Activated naive CD4-positive, alpha-beta T cell treated with anti-CD3 and anti-CD28 coated beads, Interleukin-2, amount 50 U/mL, for 72 hours (primary cell): ENCODE measurements around the gene KCNQ1. TPM values are rescaled to one million over a fixed set of nuclear protein-coding genes. Genes with fewer than 3 reads are reported as not detected.

Experiments used
- ATAC-seq, 2 donors: fragments of 150-1000 bp; cut with Tn5 transposase; 2 replicates each; pipeline ENCODE4 v1.10.0; 2021; ENCODE audit warnings: mild to moderate bottlenecking in 2 of 2, moderate library complexity in 2 of 2
- DNase-seq, 2 donors: peaks; one replicate each; pipeline ENCODE4 v3.0.0; 2021 to 2022; ENCODE audit warnings: low spot score in 2 of 2
- H3K27ac Mint-ChIP-seq, 2 donors: one replicate each; pipeline ENCODE4 v1.8.0; 2022; ENCODE audit warnings: mild to moderate bottlenecking in 2 of 2, mixed read lengths in 2 of 2
- H3K36me3 Mint-ChIP-seq, 2 donors: one replicate each; pipeline ENCODE4 v1.8.0; 2022; ENCODE audit warnings: mixed read lengths in 2 of 2
- H3K9me3 Mint-ChIP-seq, 2 donors: one replicate each; pipeline ENCODE4 v1.8.0; 2022; ENCODE audit warnings: mixed read lengths in 2 of 2
- total RNA-seq, 2 donors: library from RNA; stranded (reverse); gene quantifications; one replicate each; pipeline ENCODE4 v1.2.3, GENCODE V29; 2022

The KCNQ1 gene
- total RNA-seq, 2 donors from 2014 or later = 12.2 to 19.3 TPM

DNA sequence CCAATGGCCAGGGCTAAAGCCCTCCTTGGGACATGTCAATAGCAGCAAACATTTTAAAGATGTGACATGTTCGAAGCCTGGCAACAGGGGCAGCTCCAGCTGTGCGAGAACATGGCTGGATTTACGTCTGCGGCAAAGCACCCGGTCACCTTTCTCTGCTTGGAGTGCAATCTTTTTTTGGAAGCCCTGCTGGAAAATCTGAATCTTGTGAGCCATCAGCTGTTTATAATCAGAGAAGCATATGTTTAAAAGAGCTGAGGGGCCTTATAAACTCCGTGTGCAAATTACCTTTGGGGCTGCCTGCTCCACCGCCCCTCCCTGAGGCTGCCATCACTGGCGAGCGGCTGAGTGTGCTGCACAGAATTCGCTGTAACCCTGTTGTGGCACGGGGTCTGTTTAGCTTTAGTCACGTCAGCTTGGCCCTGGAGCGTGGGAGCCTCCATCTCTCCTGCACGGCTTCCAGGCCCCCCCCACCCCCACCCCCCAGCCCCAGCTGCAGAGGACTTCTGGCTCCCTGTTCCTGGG lies 264.0 kb downstream of the KCNQ1 start:
- Mint-ChIP-seq H3K27ac (no peak overlapping the region), H3K36me3 (peaks cover 0 to 5% of the 10 kb centered on the region in 2 donors), H3K9me3 (peaks cover 0 to 5% of the 10 kb centered on the region in 2 donors)
- DNase-seq = no peak
- ATAC-seq = no peak

DNA sequence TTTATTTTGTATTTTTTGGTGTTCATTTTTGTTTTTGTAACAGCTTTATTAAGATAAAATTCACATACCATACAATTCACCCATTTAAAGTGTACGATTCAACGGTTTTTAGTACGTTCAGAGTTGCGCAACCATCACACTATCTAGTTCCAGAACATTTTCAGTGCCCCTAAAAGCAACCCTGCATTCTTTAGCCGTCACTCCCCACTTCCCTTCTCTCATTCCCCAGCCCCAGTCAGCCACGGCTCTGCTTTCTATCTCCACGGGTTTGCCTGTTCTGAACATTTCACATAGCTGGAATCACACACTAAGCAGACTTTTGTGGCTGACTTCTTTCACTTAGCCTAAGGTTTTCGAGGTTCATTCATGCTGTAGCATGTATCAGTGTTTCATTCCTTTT lies 264.6 kb downstream of the KCNQ1 start:
- H3K27ac Mint-ChIP-seq = no peak overlapping the region
- peaks cover 0 to 5% of the 10 kb centered on the region in 2 donors for H3K36me3 Mint-ChIP-seq
- DNase-seq (no peak), ATAC-seq (no peak)
- H3K9me3 Mint-ChIP-seq = peaks cover 0 to 5% of the 10 kb centered on the region in 2 donors

DNA sequence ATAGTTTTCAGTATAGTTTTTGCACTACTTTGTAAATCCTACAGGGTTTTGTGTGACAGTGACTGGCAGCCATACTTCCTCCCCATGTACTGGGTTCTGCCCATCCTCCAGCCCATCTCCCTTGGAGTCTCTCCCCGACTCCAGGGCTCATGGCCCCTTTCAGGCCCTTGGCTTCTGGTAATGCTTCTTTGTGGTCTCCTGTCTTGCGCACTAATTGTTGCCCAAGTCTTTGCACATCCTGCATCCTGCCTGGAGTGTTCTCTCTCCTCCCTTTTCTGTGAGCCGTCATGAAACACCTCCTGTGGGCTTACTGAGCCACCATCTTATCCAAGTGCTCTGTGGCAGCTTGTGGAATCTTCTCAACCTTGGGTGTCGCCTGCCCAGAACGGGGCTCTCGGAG lies 266.4 kb downstream of the KCNQ1 start:
- H3K9me3 Mint-ChIP-seq = peaks cover 0 to 5% of the 10 kb centered on the region in 2 donors
- ATAC-seq (no peak), DNase-seq (no peak)
- H3K36me3 Mint-ChIP-seq = no peaks in the 10 kb centered on the region
- no peak overlapping the region for H3K27ac Mint-ChIP-seq

DNA sequence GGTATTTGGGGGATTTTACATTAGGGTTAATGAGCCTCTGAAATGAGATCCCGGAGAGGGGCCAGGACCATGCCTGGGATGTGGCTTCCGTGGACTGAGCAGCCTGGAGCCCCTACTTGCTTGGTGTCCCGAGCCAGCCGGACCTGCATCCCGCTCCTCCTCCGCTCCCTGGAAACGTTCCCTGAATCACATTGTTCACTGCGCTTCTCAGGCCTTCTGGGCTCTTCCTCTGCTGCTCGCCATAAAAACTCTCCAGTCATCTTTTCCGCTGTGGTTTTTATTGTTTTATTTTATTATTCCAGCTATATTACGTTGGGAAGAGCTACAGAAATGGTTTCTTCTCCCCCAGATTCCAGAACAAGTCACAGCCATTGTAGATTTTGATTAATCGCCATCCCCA lies 268.3 kb downstream of the KCNQ1 start:
- peaks cover 0 to 5% of the 10 kb centered on the region in 2 donors for H3K9me3 Mint-ChIP-seq
- ATAC-seq (no peak), DNase-seq (no peak)
- no peaks in the 10 kb centered on the region for H3K36me3 Mint-ChIP-seq
- no peak overlapping the region for H3K27ac Mint-ChIP-seq

GRCh38 chr11:2713661-2714462 lies 269.1 kb downstream of the KCNQ1 start:
- no peak overlapping the region for H3K27ac Mint-ChIP-seq
- no peaks in the 10 kb centered on the region for H3K36me3 Mint-ChIP-seq
- H3K9me3 Mint-ChIP-seq = peaks cover 0 to 5% of the 10 kb centered on the region in 2 donors

GRCh38 chr11:2714463-2714800 lies 269.6 kb downstream of the KCNQ1 start:
- H3K27ac Mint-ChIP-seq = no peak overlapping the region
- DNase-seq (no peak), ATAC-seq (no peak)
- H3K9me3 Mint-ChIP-seq = peaks cover 0 to 3% of the 10 kb centered on the region in 2 donors
- no peaks in the 10 kb centered on the region for H3K36me3 Mint-ChIP-seq

More at GRCh38 chr11:2713661-2714462, 269.1 kb downstream of the KCNQ1 start:
- no peak for ATAC-seq
- DNase-seq = no peak

DNA sequence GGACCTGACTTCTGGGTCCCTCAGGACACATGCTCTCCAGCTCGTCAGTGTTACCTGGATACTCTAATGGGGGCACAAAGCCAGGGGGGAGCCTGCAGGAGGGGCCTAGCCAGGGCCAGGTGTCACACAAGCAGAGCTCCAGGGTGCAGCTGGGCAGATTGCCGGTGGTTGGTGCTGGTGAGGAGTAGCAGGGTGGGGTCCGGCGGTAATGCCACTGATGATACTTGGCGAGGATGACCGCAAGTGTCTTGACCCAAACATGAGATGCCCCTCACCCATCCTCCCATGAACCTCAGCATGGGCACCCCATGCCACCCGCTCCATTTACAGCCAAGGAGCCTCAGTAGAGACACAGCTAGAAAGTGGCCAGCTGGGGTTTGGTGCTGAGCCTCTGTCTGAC lies 270.1 kb downstream of the KCNQ1 start:
- Mint-ChIP-seq H3K36me3 (no peaks in the 10 kb centered on the region), H3K9me3 (no peaks in the 10 kb centered on the region), H3K27ac (no peak overlapping the region)
- DNase-seq (no peak), ATAC-seq (no peak)

GRCh38 chr11:2715716-2716350 lies 271.0 kb downstream of the KCNQ1 start:
- ATAC-seq (no peak), DNase-seq (no peak)
- no peak overlapping the region for H3K27ac Mint-ChIP-seq
- no peaks in the 10 kb centered on the region for H3K36me3 Mint-ChIP-seq
- no peaks in the 10 kb centered on the region for H3K9me3 Mint-ChIP-seq

DNA sequence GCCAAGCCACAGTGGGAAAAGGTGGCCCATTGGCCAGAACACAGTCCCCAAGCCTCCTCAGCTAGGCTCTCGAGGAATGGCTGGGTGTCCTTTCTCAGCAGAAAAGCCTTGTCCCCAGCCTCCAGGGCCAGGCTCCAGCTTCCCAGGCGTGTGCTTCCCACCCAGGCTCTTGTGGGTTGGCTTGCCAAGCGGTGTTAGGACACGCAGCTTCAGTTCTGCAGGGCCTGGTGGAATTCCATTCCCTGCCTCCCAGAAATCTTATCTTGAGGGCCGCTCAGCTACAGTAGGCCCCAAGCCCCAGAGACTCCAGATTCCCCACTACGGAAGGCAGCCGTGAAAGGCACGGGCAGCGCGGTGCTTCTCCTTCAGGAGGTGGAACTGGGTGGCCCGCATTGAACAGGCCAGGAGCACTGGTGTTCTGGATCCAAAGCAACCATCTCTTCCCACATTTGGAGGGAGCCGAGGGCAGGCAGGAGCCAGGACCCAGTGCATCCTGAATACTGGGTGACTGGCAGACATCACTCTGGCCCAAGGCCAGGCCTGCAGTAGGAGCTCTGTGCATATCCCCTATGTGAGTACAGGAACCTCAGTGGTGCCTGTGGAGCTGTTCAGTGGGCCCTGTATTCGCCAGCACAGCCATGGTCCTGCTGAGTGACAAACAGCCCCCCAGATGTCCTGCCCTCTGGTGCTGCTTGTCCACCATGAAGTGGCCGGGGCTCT lies 271.7 kb downstream of the KCNQ1 start:
- ATAC-seq (no peak), DNase-seq (no peak)
- no peaks in the 10 kb centered on the region for H3K9me3 Mint-ChIP-seq
- no peak overlapping the region for H3K27ac Mint-ChIP-seq
- H3K36me3 Mint-ChIP-seq = no peaks in the 10 kb centered on the region

DNA sequence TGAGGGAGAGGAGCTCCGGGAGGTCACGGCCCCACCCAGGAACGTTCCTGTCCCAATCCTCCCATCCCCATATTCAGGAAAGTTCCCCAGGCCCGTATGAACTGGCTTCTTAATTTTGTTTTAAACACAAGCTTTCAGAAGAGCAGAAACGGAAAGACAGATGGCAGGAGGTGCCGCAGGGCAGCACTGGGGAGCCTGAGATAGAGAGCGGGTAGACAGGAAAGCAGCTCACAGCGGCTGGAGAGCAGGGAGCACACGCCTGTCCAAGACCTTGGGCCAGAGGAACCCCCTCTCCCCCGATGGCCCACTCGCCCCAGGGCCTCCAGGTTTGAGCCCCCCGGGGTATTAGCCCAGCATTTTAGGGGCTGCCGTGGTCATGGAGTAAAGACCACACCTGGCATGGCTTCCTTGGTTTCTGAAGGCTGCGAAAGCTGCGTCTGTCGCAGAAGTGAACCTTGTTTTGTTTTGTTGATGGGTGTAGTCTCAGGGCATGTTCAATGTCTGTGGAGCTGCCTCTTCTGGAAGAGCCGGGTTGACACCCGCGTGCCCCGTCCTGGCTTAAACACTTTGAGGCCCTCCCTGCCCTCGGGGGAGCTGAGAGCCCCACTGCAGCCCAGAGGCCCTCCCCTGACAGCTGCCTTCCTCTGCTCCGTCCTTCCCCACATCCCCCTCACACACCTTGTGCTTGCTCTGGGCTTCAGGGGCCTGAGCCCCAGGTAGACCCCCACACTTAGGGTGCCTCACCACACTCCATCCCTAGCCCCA lies 272.9 kb downstream of the KCNQ1 start:
- no peak for DNase-seq
- Mint-ChIP-seq H3K36me3 (no peaks in the 10 kb centered on the region), H3K27ac (no peak overlapping the region)

GRCh38 chr11:2718817-2719438 lies 274.1 kb downstream of the KCNQ1 start:
- DNase-seq (no peak), ATAC-seq (no peak)
- Mint-ChIP-seq H3K9me3 (no peaks in the 10 kb centered on the region), H3K27ac (peak overlapping the region; percentile 47 to 77), H3K36me3 (no peaks in the 10 kb centered on the region)

More for the DNA sequence above, 272.9 kb downstream of the KCNQ1 start:
- no peak for ATAC-seq
- H3K9me3 Mint-ChIP-seq = no peaks in the 10 kb centered on the region

DNA sequence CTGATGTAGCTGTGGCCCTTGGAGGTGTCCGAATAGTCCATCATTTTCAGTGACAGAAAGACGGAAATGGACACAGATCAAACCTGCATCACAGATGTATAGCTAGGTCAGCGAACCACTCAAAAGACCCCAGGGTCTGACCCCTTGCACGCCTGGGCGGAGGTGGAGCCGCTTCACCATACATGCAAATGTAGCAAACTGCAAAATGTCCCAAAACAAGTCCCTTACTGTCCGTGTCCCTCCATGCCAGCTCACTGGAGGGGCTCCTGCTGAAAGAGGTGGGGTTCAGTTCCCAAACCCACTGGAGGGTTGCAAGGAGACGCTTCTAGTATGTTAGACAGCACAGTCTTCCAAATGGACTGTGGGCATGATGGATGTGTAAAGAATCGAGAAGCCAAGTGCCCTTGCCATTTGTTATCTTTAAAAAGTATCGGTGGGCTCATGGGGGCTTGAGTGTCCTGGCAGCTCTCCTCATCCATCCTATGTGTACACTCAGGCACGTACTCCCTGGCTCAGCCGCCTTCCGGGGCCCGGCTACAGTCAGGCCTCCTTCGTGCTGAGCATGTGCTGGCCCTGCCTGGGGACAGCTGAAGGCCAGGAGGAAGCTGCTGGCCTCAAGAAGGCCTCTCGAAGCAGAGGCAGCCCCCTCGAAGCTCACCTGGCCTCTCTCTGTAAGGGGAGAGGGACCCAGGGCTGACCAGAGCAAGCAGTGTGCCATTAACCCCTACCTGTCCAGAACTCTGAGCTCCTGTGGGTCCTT lies 275.2 kb downstream of the KCNQ1 start:
- DNase-seq (no peak), ATAC-seq (no peak)
- H3K36me3 Mint-ChIP-seq = no peaks in the 10 kb centered on the region
- H3K27ac Mint-ChIP-seq = no peak overlapping the region
- H3K9me3 Mint-ChIP-seq = no peaks in the 10 kb centered on the region

DNA sequence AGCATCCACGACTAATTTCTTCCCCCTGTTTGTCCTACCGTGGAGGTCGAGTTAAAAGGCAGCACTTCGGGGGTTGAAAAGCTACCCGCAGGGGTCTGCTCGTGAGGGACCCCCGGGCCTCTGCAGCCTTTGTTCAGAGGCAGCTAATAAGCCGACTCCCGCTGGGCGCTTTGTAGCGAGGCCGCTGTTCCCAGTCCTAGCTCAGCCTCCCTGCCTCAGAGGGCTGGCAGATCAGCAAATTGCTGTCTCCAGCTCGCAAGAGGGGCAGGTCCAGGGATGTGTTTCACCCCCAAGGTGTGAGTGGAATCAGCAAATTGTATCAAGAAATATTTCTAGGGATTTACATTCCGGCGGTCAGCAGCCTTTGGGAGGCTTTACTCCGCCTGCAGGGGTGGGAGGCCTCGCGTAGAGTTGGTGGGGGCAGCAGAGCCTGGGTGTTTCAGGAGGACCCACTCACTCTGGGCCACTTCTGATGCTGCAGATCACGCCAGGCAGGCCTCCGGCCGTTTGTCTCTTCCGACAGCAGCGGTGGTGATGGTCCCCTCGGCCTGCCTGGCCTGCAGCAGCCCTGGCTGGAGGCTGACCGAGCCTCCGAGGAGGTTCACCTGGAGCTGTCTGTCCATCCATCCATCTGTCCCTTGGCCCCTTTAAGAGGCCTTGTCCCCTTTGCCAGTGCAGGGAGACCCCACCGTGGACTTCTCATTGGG lies 276.6 kb downstream of the KCNQ1 start:
- ATAC-seq = no peak

GRCh38 chr11:2722955-2723354 lies 278.1 kb downstream of the KCNQ1 start:
- Mint-ChIP-seq H3K9me3 (no peaks in the 10 kb centered on the region), H3K36me3 (no peaks in the 10 kb centered on the region), H3K27ac (no peak overlapping the region)
- ATAC-seq (no peak), DNase-seq (no peak)

More for the DNA sequence above, 276.6 kb downstream of the KCNQ1 start:
- Mint-ChIP-seq H3K9me3 (no peaks in the 10 kb centered on the region), H3K27ac (no peak overlapping the region), H3K36me3 (no peaks in the 10 kb centered on the region)
- no peak for DNase-seq

- Mint-ChIP-seq H3K9me3 (no peaks in the 10 kb centered on the region), H3K36me3 (no peaks in the 10 kb centered on the region), H3K27ac (no peak overlapping the region)
- DNase-seq (no peak), ATAC-seq (no peak)
Observed at GRCh38 chr11:2724104-2724503, 279.3 kb downstream of the KCNQ1 start.
